GM21360 (cell line): ENCODE measurements around the gene KIF4B.
A peak's percentile ranks its signal among the peaks of the same experiment; 100 is the strongest.

ENCODE experiments used
- ATAC-seq: cut with Tn5 transposase; IDR thresholded peaks from one replicate; pipeline ENCODE4 v1.9.1; 2021; ENCODE audit warnings: mild to moderate bottlenecking, moderate library complexity; ENCODE audit not compliant: unreplicated experiment

The KIF4B gene

GRCh38 chr5:155050384-155051019, 36.9 kb downstream of the KIF4B start:
- no peak for ATAC-seq

- peak; percentile 57 for ATAC-seq
These were observed 39.0 kb downstream of the KIF4B start for GRCh38 chr5:155052532-155052931.

GRCh38 chr5:155053501-155053900, 39.9 kb downstream of the KIF4B start:
- ATAC-seq = no peak

GRCh38 chr5:155056644-155057269, 43.2 kb downstream of the KIF4B start:
- ATAC-seq = no peak

GRCh38 chr5:155057626-155058025, 44.1 kb downstream of the KIF4B start:
- ATAC-seq = no peak

GRCh38 chr5:155064580-155064979, 51.0 kb downstream of the KIF4B start:
- peak; percentile 55 for ATAC-seq

GRCh38 chr5:155066886-155067595, 53.5 kb downstream of the KIF4B start:
- no peak for ATAC-seq
